ENCODE results near the gene TCF21. TPM values are rescaled to one million over a fixed set of nuclear protein-coding genes. Genes with fewer than 3 reads are reported as not detected.
"Not testable (repeated sequence)": the region's sequence is repeated elsewhere in the genome, so short reads cannot be mapped to it uniquely, and the experiment has no call there.

TCF21 gene
- total RNA-seq, 1 donor from 2014 or later, result not detected

- Mint-ChIP-seq H3K36me3 (ENCODE audit: low read depth) (no peaks in the 10 kb centered on the region), H3K4me1 (ENCODE audit: low read depth) (peaks cover 3% of the 10 kb centered on the region), H3K4me3 (ENCODE audit: unreplicated experiment) (no peak overlapping the region), H3K9me3 (ENCODE audit: low read depth) (no peaks in the 10 kb centered on the region), H3K27ac (ENCODE audit: unreplicated experiment) (no peak overlapping the region), H3K27me3 (ENCODE audit: low read depth) (peaks cover 6% of the 10 kb centered on the region)
- peak; percentile 94 for TF ChIP-seq CTCF (IDR thresholded peaks at IDR 0.05)
- no peak for DNase-seq (ENCODE audit: low spot score)
These were observed 35.2 kb downstream of the TCF21 start for GRCh38 chr6:133923938-133924593.

GRCh38 chr6:133931221-133931620 is 42.3 kb downstream of the TCF21 start:
- not testable (repeated sequence) for H3K27ac Mint-ChIP-seq (ENCODE audit: unreplicated experiment); H3K4me1 Mint-ChIP-seq (ENCODE audit: low read depth); H3K27me3 Mint-ChIP-seq (ENCODE audit: low read depth); H3K4me3 Mint-ChIP-seq (ENCODE audit: unreplicated experiment); DNase-seq (ENCODE audit: low spot score)
- Mint-ChIP-seq H3K9me3 (ENCODE audit: low read depth) (peaks cover 30% of the 10 kb centered on the region), H3K36me3 (ENCODE audit: low read depth) (peaks cover 12% of the 10 kb centered on the region)

GRCh38 chr6:133936352-133936751 is 47.4 kb downstream of the TCF21 start:
- Mint-ChIP-seq H3K36me3 (ENCODE audit: low read depth) (peaks cover 12% of the 10 kb centered on the region), H3K9me3 (ENCODE audit: low read depth) (peaks cover 30% of the 10 kb centered on the region)
- not testable (repeated sequence) for H3K27me3 Mint-ChIP-seq (ENCODE audit: low read depth); H3K4me1 Mint-ChIP-seq (ENCODE audit: low read depth); H3K27ac Mint-ChIP-seq (ENCODE audit: unreplicated experiment); H3K4me3 Mint-ChIP-seq (ENCODE audit: unreplicated experiment); DNase-seq (ENCODE audit: low spot score)

DNA sequence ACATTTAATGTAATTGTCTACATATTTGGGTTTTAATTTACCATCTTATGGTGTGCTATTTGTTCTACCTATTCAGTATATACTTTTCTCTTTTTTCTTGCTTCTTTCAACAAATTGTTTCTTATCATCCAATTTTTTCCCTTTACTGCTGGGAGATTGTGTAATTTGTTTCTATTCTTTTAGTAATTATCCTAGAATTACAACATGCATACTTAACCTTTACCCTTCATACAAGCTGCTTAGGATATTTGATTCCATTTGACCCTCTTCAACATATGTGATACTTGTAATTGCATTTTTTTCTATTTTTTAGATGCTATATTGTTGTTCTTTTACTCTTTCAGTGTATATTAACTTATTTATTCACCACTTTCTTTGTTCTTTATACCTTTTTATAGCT is 49.0 kb downstream of the TCF21 start:
- Mint-ChIP-seq H3K27ac (ENCODE audit: unreplicated experiment) (no peak overlapping the region), H3K36me3 (ENCODE audit: low read depth) (peaks cover 11% of the 10 kb centered on the region), H3K4me1 (ENCODE audit: low read depth) (no peaks in the 10 kb centered on the region), H3K4me3 (ENCODE audit: unreplicated experiment) (no peak overlapping the region), H3K27me3 (ENCODE audit: low read depth) (no peaks in the 10 kb centered on the region), H3K9me3 (ENCODE audit: low read depth) (peaks cover 23% of the 10 kb centered on the region)
- TF ChIP-seq CTCF (IDR thresholded peaks at IDR 0.05), result no peak
- no peak for DNase-seq (ENCODE audit: low spot score)

- peaks cover 19% of the 10 kb centered on the region for H3K9me3 Mint-ChIP-seq (ENCODE audit: low read depth)
- no peaks in the 10 kb centered on the region for H3K4me1 Mint-ChIP-seq (ENCODE audit: low read depth)
- DNase-seq (ENCODE audit: low spot score), result no peak
- no peaks in the 10 kb centered on the region for H3K27me3 Mint-ChIP-seq (ENCODE audit: low read depth)
- no peak for TF ChIP-seq CTCF (IDR thresholded peaks at IDR 0.05)
- H3K36me3 Mint-ChIP-seq (ENCODE audit: low read depth), result peaks cover 7% of the 10 kb centered on the region
- no peak overlapping the region for H3K4me3 Mint-ChIP-seq (ENCODE audit: unreplicated experiment)
- H3K27ac Mint-ChIP-seq (ENCODE audit: unreplicated experiment), result no peak overlapping the region
These were observed 49.6 kb downstream of the TCF21 start for GRCh38 chr6:133938533-133938932.

DNA sequence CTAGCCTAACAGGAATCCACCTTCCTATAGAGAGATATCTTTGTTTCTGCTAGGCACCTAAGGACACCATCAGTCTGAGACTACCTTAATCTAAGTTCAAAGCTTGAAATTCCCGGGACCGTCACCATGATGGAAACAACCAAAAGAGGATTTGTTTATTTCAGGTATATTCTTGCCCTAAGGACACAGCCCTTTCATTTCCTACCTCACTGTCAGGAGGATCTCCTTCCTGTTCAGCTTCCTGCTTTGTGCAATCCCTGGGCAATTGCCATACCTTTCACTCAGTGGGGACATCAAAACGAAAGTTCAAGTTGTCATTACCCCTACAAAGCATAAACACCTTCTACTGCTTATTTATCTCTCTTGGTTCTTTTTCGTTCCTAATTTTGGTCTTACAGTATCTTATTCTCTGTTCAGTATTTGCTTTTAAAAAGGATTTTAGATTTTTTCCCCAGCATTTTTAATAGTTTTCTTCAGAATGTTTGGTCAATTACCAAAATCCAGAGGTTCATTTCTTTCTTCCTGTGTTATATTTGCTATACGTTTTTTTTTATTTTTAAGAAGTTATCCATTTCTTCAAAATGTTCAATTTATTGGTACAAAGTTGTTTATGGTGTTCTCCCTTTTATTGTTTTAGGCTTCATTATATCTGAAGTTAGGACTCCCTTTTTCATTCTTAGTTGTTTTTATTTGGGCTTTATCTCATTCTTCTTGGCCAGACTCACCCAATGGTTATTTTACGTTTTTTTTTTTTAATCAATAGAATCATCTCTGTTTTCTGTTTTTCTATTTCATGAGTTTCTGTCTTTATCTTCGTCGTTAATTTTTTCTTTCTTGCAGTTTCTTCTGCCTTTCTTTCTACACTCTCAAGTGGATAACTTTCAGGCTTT is 51.1 kb downstream of the TCF21 start:
- Mint-ChIP-seq H3K4me3 (ENCODE audit: unreplicated experiment) (no peak overlapping the region), H3K27ac (ENCODE audit: unreplicated experiment) (no peak overlapping the region), H3K27me3 (ENCODE audit: low read depth) (no peaks in the 10 kb centered on the region), H3K9me3 (ENCODE audit: low read depth) (peaks cover 8% of the 10 kb centered on the region), H3K4me1 (ENCODE audit: low read depth) (no peaks in the 10 kb centered on the region), H3K36me3 (ENCODE audit: low read depth) (no peaks in the 10 kb centered on the region)
- TF ChIP-seq CTCF (IDR thresholded peaks at IDR 0.05), result no peak
- no peak for DNase-seq (ENCODE audit: low spot score)

Other genes with a start within 250 kb of the TCF21 start
- 27.2 to 28.5 TPM (median 28.1 TPM) in 3 replicates for gene TBPL1, start 64.1 kb downstream of the TCF21 start, total RNA-seq
- gene SLC2A12, start 163.5 kb downstream of the TCF21 start, total RNA-seq, result 1.6 to 5.6 TPM (median 2.0 TPM) in 3 replicates

Measured in chondrocyte (in vitro differentiated cells).